Psoas muscle (tissue), 8 donors: Measurements from ENCODE around the gene LPAR5. TPM values are rescaled to one million over a fixed set of nuclear protein-coding genes. Genes with fewer than 3 reads are reported as not detected.

Experiments
- ATAC-seq, 4 donors: fragments of 200-7000 bp; cut with Tn5 transposase; one replicate each; pipeline ENCODE4 v1.9.1; 2020; ENCODE audit warnings: moderate library complexity in 3 of 4, mild to moderate bottlenecking in 2 of 4
- DNase-seq, 2 donors: peaks; one replicate each; pipeline ENCODE4 v3.0.0-alpha.2; 2020
- H3K27ac ChIP-seq: fragments of 200-600 bp; one replicate; pipeline ENCODE4 v1.8.0; 2022
- H3K27me3 ChIP-seq, 3 donors: fragments of 200-600 bp in 1 of 3; one replicate each; pipeline versions ENCODE4 v1.6.1 to v1.8.0; 2013 to 2022; ENCODE audit warnings: low read length in 2 of 3, mild to moderate bottlenecking in 2 of 3, moderate library complexity in 1 of 3; ENCODE audit not compliant: insufficient read depth in 3 of 3
- H3K36me3 ChIP-seq, 2 donors: fragments of 200-600 bp in 1 of 2; one replicate each; pipeline versions ENCODE4 v1.6.1 to v1.8.0; 2013 to 2022; ENCODE audit warnings: low read depth in 1 of 2, mild to moderate bottlenecking in 1 of 2, moderate library complexity in 1 of 2; ENCODE audit not compliant: insufficient read depth in 1 of 2
- H3K4me1 ChIP-seq: fragments of 200-600 bp; one replicate; pipeline ENCODE4 v1.8.0; 2022
- H3K4me3 ChIP-seq: fragments of 200-600 bp; one replicate; pipeline ENCODE4 v1.8.0; 2022; ENCODE audit warnings: mild to moderate bottlenecking
- H3K9me3 ChIP-seq: fragments of 200-600 bp; one replicate; pipeline ENCODE4 v1.8.0; 2022
- WGBS, 3 donors: extraction: QIAGEN DNeasy Blood & Tissue Kit; methylation state at CpG; one replicate each; pipeline versions ENCODE4 v1.1.6 to v1.1.7; 2013; 5-methylcytosine and 5-hydroxymethylcytosine counted together
- intact Hi-C, 2 donors: fragments of 100-400 bp; cut with DNase I; formaldehyde crosslinking; loops; one replicate each; pipeline versions ENCODE4 v1.11.0 to v1.14.2; 2022
- polyA plus RNA-seq, 3 donors: library from polyadenylated mRNA; stranded (reverse); fragments of 200-250 nt; gene quantifications; one replicate each; pipeline ENCODE4 v1.2.3, GENCODE V29; 2013
- total RNA-seq, 4 donors: library from RNA; stranded (reverse); fragmentation: NEBNext Ultra II Directional in 2 of 4; extraction: Animal tissue kit (Norgen Biotek cat#: 25700) in 2 of 4; gene quantifications; one replicate each; pipeline versions ENCODE4 v1.2.1 to v1.2.4, GENCODE V29; 2021 to 2023
- TF ChIP-seq, protein P1 (sequence below): fragments of 200-600 bp; IDR thresholded peaks from one replicate; pipeline ENCODE4 v1.8.0; 2022; ENCODE audit warnings: antibody characterized with exemption
- donor health status: healthy with polysubstance abuse.
- donor health status: DM: no; HTN: no; CAD: no; lungs with moderate emphysema.
- donor health status: Bipolar disorder and iron deficiency.
- donor health status: healthy.
- donor health status: DM: yes; HTN: yes; CAD: no.
- donor health status: DM: no; HTN: no; CAD: no.
- donor health status: DM: no; HTN: no; CAD: no.
- donor health status: DM: yes; HTN: yes; CAD: no.

LPAR5 gene
- total and polyA plus RNA-seq, 7 donors: 0.04 to 0.60 (median 0.30) TPM

- ATAC-seq: peak in 1 of 4 donors; percentile 21
- intact Hi-C loops: no loop called here
Measured at GRCh38 chr12:6638305-6638704, 2.5 kb upstream of the LPAR5 start.

GRCh38 chr12:6635375-6635855, 344 bp downstream of the LPAR5 start:
- no peaks in the 10 kb centered on the region for H3K9me3 ChIP-seq
- no peak overlapping the region for H3K27ac ChIP-seq
- H3K27me3 ChIP-seq: peaks cover 0 to 3% (median 0%) of the 10 kb centered on the region in 3 donors
- H3K4me1 ChIP-seq: no peaks in the 10 kb centered on the region
- DNase-seq (peak in 1 of 2 donors; percentile 35), ATAC-seq (no peak)
- intact Hi-C loops: no loop called here
- WGBS, 3 donors: 58 to 66% (median 64%) methylated on average over 5 of the region's 5 CpGs
- no peak overlapping the region for H3K4me3 ChIP-seq
- H3K36me3 ChIP-seq: no peaks in the 10 kb centered on the region
- TF ChIP-seq, protein P1, sequence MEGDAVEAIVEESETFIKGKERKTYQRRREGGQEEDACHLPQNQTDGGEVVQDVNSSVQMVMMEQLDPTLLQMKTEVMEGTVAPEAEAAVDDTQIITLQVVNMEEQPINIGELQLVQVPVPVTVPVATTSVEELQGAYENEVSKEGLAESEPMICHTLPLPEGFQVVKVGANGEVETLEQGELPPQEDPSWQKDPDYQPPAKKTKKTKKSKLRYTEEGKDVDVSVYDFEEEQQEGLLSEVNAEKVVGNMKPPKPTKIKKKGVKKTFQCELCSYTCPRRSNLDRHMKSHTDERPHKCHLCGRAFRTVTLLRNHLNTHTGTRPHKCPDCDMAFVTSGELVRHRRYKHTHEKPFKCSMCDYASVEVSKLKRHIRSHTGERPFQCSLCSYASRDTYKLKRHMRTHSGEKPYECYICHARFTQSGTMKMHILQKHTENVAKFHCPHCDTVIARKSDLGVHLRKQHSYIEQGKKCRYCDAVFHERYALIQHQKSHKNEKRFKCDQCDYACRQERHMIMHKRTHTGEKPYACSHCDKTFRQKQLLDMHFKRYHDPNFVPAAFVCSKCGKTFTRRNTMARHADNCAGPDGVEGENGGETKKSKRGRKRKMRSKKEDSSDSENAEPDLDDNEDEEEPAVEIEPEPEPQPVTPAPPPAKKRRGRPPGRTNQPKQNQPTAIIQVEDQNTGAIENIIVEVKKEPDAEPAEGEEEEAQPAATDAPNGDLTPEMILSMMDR: no peak

More at GRCh38 chr12:6638305-6638704, 2.5 kb upstream of the LPAR5 start:
- TF ChIP-seq, protein P1: no peak
- 74 to 76% (median 75%) methylated on average over 9 of the region's 9 CpGs for WGBS, 3 donors
- peaks cover 0 to 3% (median 0%) of the 10 kb centered on the region in 3 donors for H3K27me3 ChIP-seq
- H3K36me3 ChIP-seq: no peaks in the 10 kb centered on the region
- no peak overlapping the region for H3K4me3 ChIP-seq
- no peaks in the 10 kb centered on the region for H3K4me1 ChIP-seq
- H3K27ac ChIP-seq: no peak overlapping the region
- no peaks in the 10 kb centered on the region for H3K9me3 ChIP-seq
- peak in 1 of 2 donors; percentile 51 for DNase-seq

- H3K36me3 ChIP-seq: no peaks in the 10 kb centered on the region
- 51 to 55% (median 54%) methylated on average over 21 of the region's 21 CpGs for WGBS, 3 donors
- TF ChIP-seq, protein P1: no peak
- DNase-seq (peak in 1 of 2 donors; percentile 40), ATAC-seq (no peak)
- H3K27ac ChIP-seq: no peak overlapping the region
- H3K4me1 ChIP-seq: no peaks in the 10 kb centered on the region
- intact Hi-C loops: no loop called here
- H3K4me3 ChIP-seq: no peak overlapping the region
- no peaks in the 10 kb centered on the region for H3K9me3 ChIP-seq
- H3K27me3 ChIP-seq: peaks cover 0 to 6% (median 3%) of the 10 kb centered on the region in 3 donors
Measured at GRCh38 chr12:6632026-6632983, 3.5 kb downstream of the LPAR5 start.

DNA sequence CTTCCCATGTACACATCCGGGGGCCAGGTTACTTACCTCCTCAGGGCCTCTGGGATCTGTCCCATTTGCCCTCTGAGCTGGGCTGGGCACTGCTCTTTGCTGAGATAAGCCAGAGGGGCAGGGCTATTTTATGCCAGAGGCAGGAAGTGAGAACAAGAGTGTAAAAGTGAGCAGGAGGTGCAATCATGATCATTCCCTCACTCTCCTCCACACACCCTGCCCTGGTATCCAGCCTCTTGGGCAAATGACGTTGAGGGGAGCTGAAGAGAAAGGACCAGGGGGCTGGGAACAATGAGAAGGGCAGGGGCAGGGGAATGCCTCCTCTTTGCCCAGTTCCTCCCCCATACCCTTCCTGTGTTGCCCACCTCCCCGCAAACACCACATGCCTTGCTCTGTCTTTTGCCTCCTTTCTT, 4.2 kb downstream of the LPAR5 start:
- Histone ChIP-seq H3K9me3 (no peaks in the 10 kb centered on the region), H3K36me3 (no peaks in the 10 kb centered on the region), H3K4me1 (no peaks in the 10 kb centered on the region), H3K27ac (no peak overlapping the region), H3K4me3 (no peak overlapping the region), H3K27me3 (peaks cover 0 to 6% (median 3%) of the 10 kb centered on the region in 3 donors)
- intact Hi-C loops: no loop called here
- ATAC-seq (no peak), DNase-seq (no peak)
- TF ChIP-seq, protein P1: no peak
- WGBS, 3 donors: 60 to 80% (median 64%) methylated on average over 3 of the region's 3 CpGs
